Spleen (tissue), 7 donors: ENCODE data around the gene CIAO2B.

Experiments
- CTCF ChIP-seq, 11 experiments: fragments of 200-600 bp in 7 of 11; fragments of 450-650 bp in 4 of 11; sonication (generic) in 4 of 11; IDR thresholded peaks in 8 of 11; conservative IDR thresholded peaks in 3 of 11; 1 replicate in 7 of 11; 2 replicates in 4 of 11; pipeline versions ENCODE4 v1.4.0 to v1.8.0; 2016 to 2021; ENCODE audit warnings: antibody characterized with exemption in 11 of 11, inconsistent platforms in 4 of 11, mild to moderate bottlenecking in 1 of 11
- POLR2A ChIP-seq, 3 donors: fragments of 450-650 bp; IDR thresholded peaks; one replicate each; pipeline ENCODE4 v1.5.1; 2017; ENCODE audit warnings: antibody characterized with exemption in 3 of 3, mild to moderate bottlenecking in 1 of 3
- POLR2AphosphoS5 ChIP-seq, 3 donors: sonication (generic); formaldehyde crosslinking; IDR thresholded peaks; one replicate each; pipeline ENCODE4 v1.5.1; 2017; ENCODE audit warnings: antibody characterized with exemption in 3 of 3
- donor health status: DM: no; HTN: no; CAD: no; lungs with moderate emphysema.
- donor health status: DM: no; HTN: no; CAD: no.
- donor health status: DM: no; HTN: no; CAD: no.

GRCh38 chr16:66918355-66918754, 15.8 kb downstream of the CIAO2B start:
- TF ChIP-seq POLR2A (IDR thresholded peaks at IDR 0.05) (no peak), CTCF (IDR thresholded peaks at IDR 0.05 in 8 of 11, conservative IDR thresholded peaks at IDR 0.05 in 3 of 11) (no peak), POLR2AphosphoS5 (IDR thresholded peaks at IDR 0.05) (no peak)
